Measurements from ENCODE around the gene LYPD6B. TPM values are rescaled to one million over a fixed set of nuclear protein-coding genes. Genes with fewer than 3 reads are reported as not detected.

The LYPD6B gene
- total and polyA plus RNA-seq, 2 donors from 2014 or later: 9.4 to 17.6 TPM

- DNase-seq (no peak), FAIRE-seq (no peak)
- no peaks in the 10 kb centered on the region for H3K9me3 ChIP-seq (ENCODE audit: control insufficient read depth in 2 of 3, insufficient read depth in 1 of 3, low read length in 3 of 3)
- no peak overlapping the region for H3K27ac ChIP-seq (ENCODE audit: low read depth in 2 of 2, low read length in 2 of 2)
- no peaks in the 10 kb centered on the region for H3K4me1 ChIP-seq (ENCODE audit: control insufficient read depth in 2 of 3, insufficient read depth in 2 of 3, low read depth in 1 of 3, low read length in 3 of 3)
- no peak overlapping the region for H3K4me3 ChIP-seq (ENCODE audit: low read length in 3 of 3)
- H3K27me3 ChIP-seq (ENCODE audit: control insufficient read depth, insufficient read depth, low read length): no peaks in the 10 kb centered on the region
- no peaks in the 10 kb centered on the region for H3K36me3 ChIP-seq (ENCODE audit: control insufficient read depth in 2 of 3, insufficient read depth in 3 of 3, low read length in 3 of 3)
- no peak for TF ChIP-seq CTCF (IDR thresholded peaks at IDR 0.05; ENCODE audit: borderline replicate concordance, extremely low read depth, insufficient read depth)
- intact Hi-C loops (cut with DNase I): no loop called here
- no peak overlapping the region for H3K9ac ChIP-seq (ENCODE audit: low read length in 3 of 3)
These were observed 149.8 kb downstream of the LYPD6B start for GRCh38 chr2:149188291-149188690.

GRCh38 chr2:149189769-149190168 lies 151.3 kb downstream of the LYPD6B start:
- no peaks in the 10 kb centered on the region for H3K9me3 ChIP-seq (ENCODE audit: control insufficient read depth in 2 of 3, insufficient read depth in 1 of 3, low read length in 3 of 3)
- FAIRE-seq: no peak
- no peak overlapping the region for H3K9ac ChIP-seq (ENCODE audit: low read length in 3 of 3)
- no peaks in the 10 kb centered on the region for H3K4me1 ChIP-seq (ENCODE audit: control insufficient read depth in 2 of 3, insufficient read depth in 2 of 3, low read depth in 1 of 3, low read length in 3 of 3)
- TF ChIP-seq CTCF (IDR thresholded peaks at IDR 0.05; ENCODE audit: borderline replicate concordance, extremely low read depth, insufficient read depth): no peak
- H3K36me3 ChIP-seq (ENCODE audit: control insufficient read depth in 2 of 3, insufficient read depth in 3 of 3, low read length in 3 of 3): no peaks in the 10 kb centered on the region
- H3K4me3 ChIP-seq (ENCODE audit: low read length in 3 of 3): no peak overlapping the region
- H3K27me3 ChIP-seq (ENCODE audit: control insufficient read depth, insufficient read depth, low read length): no peaks in the 10 kb centered on the region
- intact Hi-C loops (cut with DNase I): no loop called here
- DNase-seq: no peak
- H3K27ac ChIP-seq (ENCODE audit: low read depth in 2 of 2, low read length in 2 of 2): no peak overlapping the region

- H3K36me3 ChIP-seq (ENCODE audit: control insufficient read depth in 2 of 3, insufficient read depth in 3 of 3, low read length in 3 of 3): no peaks in the 10 kb centered on the region
- FAIRE-seq: no peak
- TF ChIP-seq CTCF (IDR thresholded peaks at IDR 0.05; ENCODE audit: borderline replicate concordance, extremely low read depth, insufficient read depth): no peak
- intact Hi-C loops (cut with DNase I): no loop called here
- H3K9me3 ChIP-seq (ENCODE audit: control insufficient read depth in 2 of 3, insufficient read depth in 1 of 3, low read length in 3 of 3): no peaks in the 10 kb centered on the region
- DNase-seq: no peak
- H3K27ac ChIP-seq (ENCODE audit: low read depth in 2 of 2, low read length in 2 of 2): no peak overlapping the region
- no peaks in the 10 kb centered on the region for H3K27me3 ChIP-seq (ENCODE audit: control insufficient read depth, insufficient read depth, low read length)
- H3K4me3 ChIP-seq (ENCODE audit: low read length in 3 of 3): no peak overlapping the region
- H3K4me1 ChIP-seq (ENCODE audit: control insufficient read depth in 2 of 3, insufficient read depth in 2 of 3, low read depth in 1 of 3, low read length in 3 of 3): no peaks in the 10 kb centered on the region
- no peak overlapping the region for H3K9ac ChIP-seq (ENCODE audit: low read length in 3 of 3)
These were observed 153.4 kb downstream of the LYPD6B start for GRCh38 chr2:149191915-149192314.

- intact Hi-C loops (cut with DNase I): no loop called here
- DNase-seq: no peak
- FAIRE-seq: no peak
These were observed 153.9 kb downstream of the LYPD6B start for GRCh38 chr2:149192427-149192826.

More at GRCh38 chr2:149192427-149192826, 153.9 kb downstream of the LYPD6B start:
- no peak for TF ChIP-seq CTCF (IDR thresholded peaks at IDR 0.05; ENCODE audit: borderline replicate concordance, extremely low read depth, insufficient read depth)
- no peaks in the 10 kb centered on the region for H3K36me3 ChIP-seq (ENCODE audit: control insufficient read depth in 2 of 3, insufficient read depth in 3 of 3, low read length in 3 of 3)
- no peaks in the 10 kb centered on the region for H3K9me3 ChIP-seq (ENCODE audit: control insufficient read depth in 2 of 3, insufficient read depth in 1 of 3, low read length in 3 of 3)
- no peaks in the 10 kb centered on the region for H3K27me3 ChIP-seq (ENCODE audit: control insufficient read depth, insufficient read depth, low read length)
- H3K4me3 ChIP-seq (ENCODE audit: low read length in 3 of 3): no peak overlapping the region
- no peak overlapping the region for H3K9ac ChIP-seq (ENCODE audit: low read length in 3 of 3)
- no peak overlapping the region for H3K27ac ChIP-seq (ENCODE audit: low read depth in 2 of 2, low read length in 2 of 2)
- H3K4me1 ChIP-seq (ENCODE audit: control insufficient read depth in 2 of 3, insufficient read depth in 2 of 3, low read depth in 1 of 3, low read length in 3 of 3): no peaks in the 10 kb centered on the region

Data from kidney (tissue), 14 donors.